Activated CD8-positive, alpha-beta memory T cell treated with anti-CD3 and anti-CD28 coated beads, Interleukin-2, amount 10 ng/mL, durations not matched to agents 7 days and 5 days (primary cell): Measurements from ENCODE around the gene LCMT1. TPM values are rescaled to one million over a fixed set of nuclear protein-coding genes. Genes with fewer than 3 reads are reported as not detected.

Experiments
- total RNA-seq, 2 experiments: library from RNA; stranded (reverse); gene quantifications; one replicate each; pipeline ENCODE4 v1.2.3, GENCODE V29; 2021

LCMT1 gene
- total RNA-seq, 2 experiments from 2014 or later, result 38.9 to 44.6 TPM

Other genes starting within 250 kb of the LCMT1 start
- 10 to 100 TPM; 69.4 to 80.8 TPM for gene ARHGAP17, start 96.4 kb upstream of the LCMT1 start, total RNA-seq
- gene AQP8, start 105.2 kb downstream of the LCMT1 start, total RNA-seq, result not detected
- 1 to 10 TPM; 3.2 to 3.9 TPM for gene ZKSCAN2, start 146.1 kb downstream of the LCMT1 start, total RNA-seq